GM18858 (cell line): ENCODE measurements around the gene ADCY2.

Experiments
- ATAC-seq: cut with Tn5 transposase; IDR thresholded peaks from one replicate; pipeline ENCODE4 v1.9.1; 2021; ENCODE audit not compliant: unreplicated experiment

Gene ADCY2

GRCh38 chr5:7776442-7776841 is 380.5 kb downstream of the ADCY2 start:
- ATAC-seq = no peak

- ATAC-seq = peak; percentile 70
Measured at GRCh38 chr5:7779019-7780005, 383.4 kb downstream of the ADCY2 start.

DNA sequence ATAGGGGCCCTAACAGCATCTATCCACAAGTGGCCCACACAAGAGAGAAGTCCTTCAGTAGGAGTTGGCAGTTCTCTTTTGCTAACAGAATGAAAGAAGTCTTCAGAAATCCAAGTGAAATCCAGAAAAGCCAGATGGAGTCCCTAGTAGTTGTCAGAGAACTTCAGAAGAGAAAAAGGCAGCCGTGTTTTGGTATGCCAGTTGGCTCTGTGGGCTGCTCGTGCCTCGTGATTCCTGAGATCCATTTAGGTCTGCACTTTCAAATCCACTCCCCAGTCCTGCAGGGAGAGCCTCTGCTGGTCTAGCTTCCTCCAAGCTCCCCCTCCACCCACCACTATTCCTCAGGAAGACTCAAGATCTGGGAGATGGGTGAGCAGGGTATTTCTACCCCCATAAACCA is 386.0 kb downstream of the ADCY2 start:
- ATAC-seq = no peak

DNA sequence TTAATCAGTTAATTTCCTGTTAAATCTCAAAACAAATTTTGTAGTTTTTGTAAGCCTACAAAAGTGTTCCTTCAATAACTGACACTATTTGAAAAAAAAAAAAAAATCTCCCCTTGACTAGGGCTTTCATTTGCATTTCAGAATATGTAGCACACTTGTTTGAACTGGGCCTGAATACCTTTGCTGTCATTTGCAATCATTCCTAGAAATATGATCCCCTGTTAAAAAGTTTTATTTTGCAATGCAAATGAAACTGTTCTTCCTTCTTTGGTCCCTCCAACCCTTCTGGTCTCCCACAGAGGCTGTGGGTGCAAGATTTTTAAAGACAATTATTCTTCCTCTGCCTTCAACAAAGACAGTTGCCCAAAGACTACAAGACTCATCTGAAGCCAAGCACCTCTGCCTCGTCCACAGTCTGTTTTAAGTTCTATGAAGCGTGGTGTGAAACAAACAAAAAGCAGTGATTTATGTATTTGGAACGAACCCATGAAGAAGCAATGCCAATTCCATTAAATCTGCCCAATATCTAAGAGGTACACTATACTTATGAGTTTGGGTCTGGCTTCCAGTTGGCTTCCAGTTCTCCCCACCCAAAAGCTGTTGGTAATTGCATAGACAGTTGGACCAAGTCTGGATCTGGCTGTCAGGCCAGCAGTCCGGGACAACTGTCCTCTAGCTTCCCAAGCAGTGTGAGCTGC is 388.9 kb downstream of the ADCY2 start:
- ATAC-seq = no peak

- no peak for ATAC-seq
Measured at GRCh38 chr5:7787770-7788169, 391.8 kb downstream of the ADCY2 start.

DNA sequence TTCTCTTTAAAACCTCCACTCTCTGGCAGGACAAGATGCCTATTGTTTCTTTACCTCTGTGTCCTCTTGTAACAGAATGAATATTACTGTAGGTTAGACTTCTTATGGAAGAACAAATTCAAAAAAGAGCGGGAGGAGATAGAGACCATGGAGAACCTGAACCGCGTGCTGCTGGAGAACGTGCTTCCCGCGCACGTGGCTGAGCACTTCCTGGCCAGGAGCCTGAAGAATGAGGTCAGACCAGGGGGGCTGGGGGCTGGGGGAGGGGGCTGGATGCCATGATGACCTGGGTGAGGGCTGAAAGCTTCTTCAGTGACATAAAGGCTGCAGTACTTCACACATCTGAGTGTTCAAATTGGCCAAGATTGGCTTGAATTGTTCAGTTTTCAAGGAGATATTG is 393.6 kb downstream of the ADCY2 start:
- ATAC-seq = no peak

GRCh38 chr5:7793895-7794294 is 398.0 kb downstream of the ADCY2 start:
- ATAC-seq = peak; percentile 3

GRCh38 chr5:7794311-7794710 is 398.4 kb downstream of the ADCY2 start:
- ATAC-seq = peak; percentile 91

DNA sequence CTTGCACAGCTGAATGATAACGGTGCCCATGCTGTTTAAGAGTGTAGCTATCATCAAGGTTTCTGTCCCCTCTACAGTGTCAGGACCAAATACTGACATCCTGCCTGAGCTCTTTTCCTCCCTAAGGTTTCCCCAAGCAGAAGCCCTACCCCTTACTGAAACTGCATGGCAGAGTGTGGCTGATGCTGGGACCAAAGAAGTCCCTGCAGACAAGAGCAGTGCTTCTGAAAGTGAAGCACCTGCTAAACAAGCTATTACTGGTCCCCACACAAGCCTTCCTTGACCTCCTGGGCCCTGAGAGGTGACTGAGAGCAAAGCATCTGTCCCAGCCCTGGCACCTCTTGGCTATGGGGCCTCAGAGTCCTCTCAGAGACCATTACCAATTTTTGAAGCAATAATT is 398.9 kb downstream of the ADCY2 start:
- ATAC-seq = peak; percentile 47

GRCh38 chr5:7795306-7795705 is 399.4 kb downstream of the ADCY2 start:
- ATAC-seq = no peak

DNA sequence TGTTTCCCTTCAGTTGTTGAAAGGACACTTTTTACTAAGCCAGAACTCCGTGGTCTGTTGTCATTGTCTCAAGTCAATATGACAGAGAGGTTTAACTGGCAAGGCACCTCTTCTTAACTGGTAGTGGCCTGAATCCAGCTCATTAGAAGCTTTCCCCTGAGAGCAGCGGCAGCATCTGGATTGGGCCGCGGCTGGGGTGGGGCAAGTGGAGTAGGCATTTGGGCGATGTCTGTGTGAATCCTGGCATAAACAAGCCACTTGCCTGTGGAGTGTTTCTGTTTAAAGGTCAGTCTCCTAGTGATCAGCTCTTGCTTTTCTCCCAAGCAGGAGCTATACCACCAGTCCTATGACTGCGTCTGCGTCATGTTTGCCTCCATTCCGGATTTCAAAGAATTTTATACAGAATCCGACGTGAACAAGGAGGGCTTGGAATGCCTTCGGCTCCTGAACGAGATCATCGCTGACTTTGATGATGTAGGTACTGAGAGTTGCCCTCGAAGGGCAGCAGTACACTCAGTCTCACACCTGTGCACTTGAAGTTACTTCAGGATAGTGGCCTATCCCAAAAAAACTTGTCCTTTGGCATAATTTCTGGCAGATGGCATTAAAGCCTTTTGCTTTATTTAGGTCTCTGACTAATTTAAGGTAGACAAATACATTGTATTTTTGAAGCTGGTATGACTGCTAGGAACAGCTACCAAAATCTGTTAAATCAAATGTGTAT is 406.1 kb downstream of the ADCY2 start:
- ATAC-seq = no peak

DNA sequence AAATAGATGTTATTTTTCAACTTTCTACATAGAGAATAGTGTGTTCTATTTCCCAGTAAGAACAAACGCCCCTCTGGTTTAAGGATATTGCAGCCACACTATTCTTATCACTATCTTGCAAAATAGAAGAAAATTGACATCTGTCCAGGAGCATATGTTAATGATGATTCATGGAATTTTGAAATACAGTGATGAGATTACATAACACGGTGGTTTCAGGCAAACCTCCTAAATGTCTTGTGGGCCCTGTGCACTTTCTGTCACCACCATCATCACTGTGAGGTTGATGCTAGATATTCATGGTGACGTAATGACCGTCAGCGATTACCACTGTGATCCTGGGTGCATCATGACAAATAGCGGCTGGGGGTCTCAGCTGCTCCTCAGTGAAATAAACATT is 406.9 kb downstream of the ADCY2 start:
- ATAC-seq = no peak

- no peak for ATAC-seq
Measured at GRCh38 chr5:7803937-7804336, 408.0 kb downstream of the ADCY2 start.

GRCh38 chr5:7805379-7805778 is 409.4 kb downstream of the ADCY2 start:
- ATAC-seq = no peak

DNA sequence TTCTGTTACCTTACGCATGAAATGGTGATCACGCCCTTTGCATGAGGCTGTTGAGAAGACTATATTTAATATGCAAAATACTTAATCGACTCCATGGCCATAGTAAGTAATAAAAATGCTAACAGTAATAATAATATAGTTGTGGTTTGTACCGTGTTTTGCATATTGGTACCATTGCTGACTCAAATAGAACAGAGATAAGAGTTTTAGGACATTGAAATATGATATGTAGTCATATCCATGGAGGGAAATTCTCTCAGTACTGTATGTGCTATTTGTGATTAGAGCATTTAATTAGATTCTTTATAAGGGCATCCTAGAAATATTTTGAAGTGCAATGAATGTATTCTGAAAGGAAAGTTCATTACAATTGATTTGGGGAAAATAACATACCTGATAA is 413.1 kb downstream of the ADCY2 start:
- ATAC-seq = no peak

DNA sequence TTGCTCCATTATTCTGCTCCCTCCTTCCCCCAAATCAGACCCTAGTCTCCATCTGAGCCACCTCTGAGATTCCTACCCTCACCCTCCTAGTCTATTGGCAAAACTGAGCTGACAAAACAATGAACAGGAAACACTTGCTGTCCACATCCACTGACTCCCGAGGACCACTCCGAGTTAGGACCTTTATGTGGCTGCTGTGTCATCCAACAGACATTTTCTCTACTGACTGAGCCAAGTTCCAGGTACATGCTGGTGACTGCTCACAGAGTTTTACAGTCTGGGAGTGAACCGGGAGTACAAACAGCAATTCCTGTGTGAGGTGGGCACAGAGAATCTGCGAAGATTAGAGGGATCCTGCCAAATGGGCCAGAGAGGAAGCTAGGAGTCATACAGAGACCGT is 415.8 kb downstream of the ADCY2 start:
- ATAC-seq = no peak

DNA sequence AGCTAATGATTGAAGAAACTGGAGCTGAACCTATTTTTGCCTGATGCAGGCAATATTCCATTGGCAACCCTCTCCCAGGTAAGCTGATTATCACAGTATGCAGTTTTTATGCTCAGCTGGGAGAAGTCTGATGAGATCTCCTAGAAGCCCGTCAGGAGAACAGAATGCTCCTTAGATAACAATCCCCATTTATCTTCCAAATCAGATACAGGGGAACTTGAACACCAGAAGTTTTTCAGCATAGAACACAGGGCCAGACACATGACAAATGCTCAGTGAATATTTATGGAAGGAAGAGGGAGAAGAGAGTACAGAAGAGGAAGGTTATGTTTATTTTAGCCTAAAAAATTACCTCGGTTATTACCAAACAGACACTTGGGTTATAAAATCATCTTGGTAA is 417.1 kb downstream of the ADCY2 start:
- ATAC-seq = no peak

GRCh38 chr5:7813576-7813975 is 417.6 kb downstream of the ADCY2 start:
- no peak for ATAC-seq

DNA sequence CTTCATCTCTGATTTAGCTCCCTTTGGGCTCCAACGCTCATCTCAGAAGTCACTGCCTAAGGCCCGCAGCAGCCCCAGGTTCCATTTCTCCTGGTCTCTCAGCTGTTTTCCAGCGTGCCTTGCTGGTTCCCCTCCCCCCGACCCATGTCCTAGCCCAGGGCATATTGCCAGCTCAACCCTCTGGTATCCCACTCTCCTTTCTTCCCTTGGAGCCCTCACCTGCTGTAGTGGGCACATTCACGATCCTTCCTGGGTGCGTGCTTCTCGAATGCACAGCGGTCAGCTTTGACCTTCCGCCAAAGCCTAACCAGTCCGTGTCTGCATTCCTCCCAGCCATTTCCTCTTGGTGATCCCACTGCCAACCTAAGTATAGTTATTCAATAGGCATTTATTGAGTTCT is 418.9 kb downstream of the ADCY2 start:
- no peak for ATAC-seq

GRCh38 chr5:7815892-7816534 is 420.1 kb downstream of the ADCY2 start:
- ATAC-seq = peak; percentile 68

- no peak for ATAC-seq
Measured at GRCh38 chr5:7816535-7816901, 420.6 kb downstream of the ADCY2 start.
